Neuron (in vitro differentiated cells): ENCODE measurements around the gene ANGPTL1.

Experiments used
- H2AFZ ChIP-seq: one replicate; pipeline ENCODE4 v1.6.1; 2013; ENCODE audit warnings: low read depth, mild to moderate bottlenecking, inconsistent platforms, low read length, moderate library complexity
- H3K27me3 ChIP-seq: one replicate; pipeline ENCODE4 v1.6.1; 2013; ENCODE audit warnings: low read length; ENCODE audit not compliant: insufficient read depth
- H3K36me3 ChIP-seq: one replicate; pipeline ENCODE4 v1.6.1; 2013; ENCODE audit warnings: low read length; ENCODE audit not compliant: insufficient read depth
- H3K4me1 ChIP-seq: one replicate; pipeline ENCODE4 v1.6.1; 2013; ENCODE audit warnings: low read length; ENCODE audit not compliant: insufficient read depth
- H3K4me3 ChIP-seq: 2 replicates; pipeline ENCODE4 v1.5.1; 2013; ENCODE audit warnings: mild to moderate bottlenecking, low read length, moderate library complexity
- H3K9me3 ChIP-seq: one replicate; pipeline ENCODE4 v1.6.1; 2013; ENCODE audit warnings: low read length

Gene ANGPTL1, protein sequence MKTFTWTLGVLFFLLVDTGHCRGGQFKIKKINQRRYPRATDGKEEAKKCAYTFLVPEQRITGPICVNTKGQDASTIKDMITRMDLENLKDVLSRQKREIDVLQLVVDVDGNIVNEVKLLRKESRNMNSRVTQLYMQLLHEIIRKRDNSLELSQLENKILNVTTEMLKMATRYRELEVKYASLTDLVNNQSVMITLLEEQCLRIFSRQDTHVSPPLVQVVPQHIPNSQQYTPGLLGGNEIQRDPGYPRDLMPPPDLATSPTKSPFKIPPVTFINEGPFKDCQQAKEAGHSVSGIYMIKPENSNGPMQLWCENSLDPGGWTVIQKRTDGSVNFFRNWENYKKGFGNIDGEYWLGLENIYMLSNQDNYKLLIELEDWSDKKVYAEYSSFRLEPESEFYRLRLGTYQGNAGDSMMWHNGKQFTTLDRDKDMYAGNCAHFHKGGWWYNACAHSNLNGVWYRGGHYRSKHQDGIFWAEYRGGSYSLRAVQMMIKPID

GRCh38 chr1:178870944-178871343 lies at the start of gene ANGPTL1:
ANGPTL1 (minus strand) TSS chr1:178871077; CDS start chr1:178865776, 5,301 bp downstream.
- H3K36me3 ChIP-seq = no peaks in the 10 kb centered on the region
- H3K4me3 ChIP-seq = no peak within 1 kb of the TSS
- H3K27me3 ChIP-seq = no peaks in the 10 kb centered on the region
- H3K9me3 ChIP-seq = no peaks in the 10 kb centered on the region
- H3K4me1 ChIP-seq = peaks cover 25% of the 10 kb centered on the region
- H2AFZ ChIP-seq = no peak within 1 kb of the TSS

DNA sequence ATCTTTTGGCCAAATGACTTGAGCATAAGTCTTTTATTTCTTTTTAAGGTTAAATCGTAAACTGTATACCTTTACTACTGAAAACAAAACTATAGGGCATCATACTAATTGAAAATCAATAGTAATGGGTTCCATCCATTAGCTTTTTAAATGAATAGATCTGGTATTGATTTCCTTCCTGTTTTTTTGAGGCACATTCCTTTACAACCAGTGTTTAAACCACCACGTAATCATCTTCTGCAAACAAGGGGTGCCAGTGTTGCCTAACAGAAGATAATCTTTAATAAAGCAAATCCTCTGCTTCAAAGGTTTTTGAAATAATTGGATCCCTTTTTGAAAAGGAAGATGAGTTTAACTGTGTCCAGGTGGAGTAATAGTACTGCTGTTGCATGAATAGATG lies 48.7 kb upstream of the ANGPTL1 start:
- no peak overlapping the region for H3K4me3 ChIP-seq
- H3K4me1 ChIP-seq = no peaks in the 10 kb centered on the region
- peaks cover 4% of the 10 kb centered on the region for H3K9me3 ChIP-seq
- no peak overlapping the region for H2AFZ ChIP-seq
- H3K36me3 ChIP-seq = peaks cover 11% of the 10 kb centered on the region
- H3K27me3 ChIP-seq = no peaks in the 10 kb centered on the region

DNA sequence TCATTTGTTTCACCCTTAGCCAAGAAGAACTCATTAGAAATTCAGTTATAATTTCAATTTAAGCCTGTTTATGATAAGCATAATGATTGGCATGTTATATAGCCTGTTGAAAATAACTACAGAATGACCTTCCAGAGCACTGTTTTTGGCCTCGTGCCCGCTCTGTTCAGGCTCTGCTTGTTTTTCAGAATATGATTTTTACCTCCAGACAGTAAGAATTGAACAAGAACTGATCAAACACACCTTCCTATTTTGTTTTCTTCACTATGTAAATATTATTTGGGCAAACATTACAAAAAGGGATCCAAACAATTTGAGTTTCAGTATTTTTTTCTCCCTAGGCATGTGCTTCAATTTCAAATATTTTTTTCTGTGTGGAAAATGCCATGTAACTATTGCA lies 48.1 kb upstream of the ANGPTL1 start:
- no peak overlapping the region for H3K4me3 ChIP-seq
- no peak overlapping the region for H2AFZ ChIP-seq
- no peaks in the 10 kb centered on the region for H3K27me3 ChIP-seq
- H3K4me1 ChIP-seq = no peaks in the 10 kb centered on the region
- H3K9me3 ChIP-seq = peaks cover 4% of the 10 kb centered on the region
- H3K36me3 ChIP-seq = peaks cover 11% of the 10 kb centered on the region

DNA sequence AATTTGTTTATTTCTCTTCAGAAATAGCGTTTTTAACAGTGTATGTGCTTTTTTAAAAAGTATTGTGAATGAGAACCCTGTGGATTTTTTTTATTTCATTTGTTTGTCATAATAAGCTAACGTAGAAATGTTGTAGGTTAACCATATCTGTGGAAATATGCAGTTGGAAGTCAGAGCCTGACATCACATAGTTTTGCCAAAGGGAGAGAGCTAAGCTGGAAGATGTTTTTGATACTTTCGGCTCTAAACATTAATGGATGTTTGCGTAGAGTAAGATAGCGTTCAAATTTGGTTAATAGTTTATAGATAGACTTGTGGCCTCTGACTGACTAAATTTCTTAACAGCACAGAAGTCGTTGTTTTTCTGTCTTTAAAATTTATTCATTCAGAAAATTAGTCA lies 47.4 kb upstream of the ANGPTL1 start:
- H3K4me3 ChIP-seq = no peak overlapping the region

GRCh38 chr1:178916448-178917174 lies 45.7 kb upstream of the ANGPTL1 start:
- H3K27me3 ChIP-seq = no peaks in the 10 kb centered on the region
- peaks cover 14% of the 10 kb centered on the region for H3K36me3 ChIP-seq
- H3K4me1 ChIP-seq = no peaks in the 10 kb centered on the region
- no peak overlapping the region for H2AFZ ChIP-seq
- peaks cover under 1% of the 10 kb centered on the region for H3K9me3 ChIP-seq
- H3K4me3 ChIP-seq = no peak overlapping the region

More for the DNA sequence above, 47.4 kb upstream of the ANGPTL1 start:
- Histone ChIP-seq H3K9me3 (peaks cover under 1% of the 10 kb centered on the region), H3K4me1 (no peaks in the 10 kb centered on the region), H3K27me3 (no peaks in the 10 kb centered on the region), H2AFZ (no peak overlapping the region), H3K36me3 (peaks cover 14% of the 10 kb centered on the region)

DNA sequence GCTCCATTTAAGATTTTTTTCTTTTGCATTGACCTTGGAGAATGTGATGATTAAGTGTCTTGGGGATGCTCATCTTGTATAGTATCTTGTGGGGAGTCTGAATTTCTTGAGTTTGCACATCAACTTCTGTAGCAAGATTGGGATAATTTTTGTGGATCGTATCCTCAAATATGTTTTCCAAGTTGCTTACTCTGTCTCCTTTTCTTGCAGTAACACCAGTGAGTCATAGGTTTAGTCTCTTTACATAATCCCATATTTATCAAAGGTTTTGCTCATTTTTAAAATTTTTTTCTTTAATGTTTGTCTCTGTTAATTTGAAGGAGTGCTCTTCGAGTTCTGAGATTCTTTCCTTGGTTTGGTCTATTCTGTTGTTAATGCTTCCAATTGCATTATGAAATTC lies 41.7 kb upstream of the ANGPTL1 start:
- Histone ChIP-seq H2AFZ (no peak overlapping the region), H3K4me1 (no peaks in the 10 kb centered on the region), H3K4me3 (no peak overlapping the region), H3K36me3 (peaks cover 20% of the 10 kb centered on the region), H3K27me3 (no peaks in the 10 kb centered on the region), H3K9me3 (peaks cover 2% of the 10 kb centered on the region)

DNA sequence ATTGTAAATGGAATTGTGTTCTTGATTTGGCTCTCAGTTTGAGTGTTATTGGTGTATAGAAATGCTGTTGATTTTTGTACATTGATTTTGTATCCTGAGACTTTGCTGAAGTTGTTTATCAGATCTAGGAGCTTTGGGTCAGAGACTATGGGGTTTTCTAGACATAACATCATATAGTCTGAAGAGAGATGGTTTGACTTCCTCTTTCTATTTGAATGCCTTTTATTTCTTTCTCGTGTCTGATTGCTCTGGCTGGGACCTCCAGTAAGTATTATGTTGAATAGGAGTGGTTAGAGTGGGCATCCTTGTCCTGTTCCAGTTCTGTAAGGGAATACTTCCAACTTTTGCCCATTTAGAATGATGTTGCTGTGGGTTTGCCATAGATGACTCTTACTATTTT lies 39.1 kb upstream of the ANGPTL1 start:
- peaks cover 18% of the 10 kb centered on the region for H3K36me3 ChIP-seq
- H2AFZ ChIP-seq = no peak overlapping the region
- no peaks in the 10 kb centered on the region for H3K4me1 ChIP-seq
- peaks cover 4% of the 10 kb centered on the region for H3K9me3 ChIP-seq
- no peaks in the 10 kb centered on the region for H3K27me3 ChIP-seq
- H3K4me3 ChIP-seq = no peak overlapping the region

- no peak overlapping the region for H2AFZ ChIP-seq
- peaks cover 15% of the 10 kb centered on the region for H3K36me3 ChIP-seq
- peaks cover 4% of the 10 kb centered on the region for H3K9me3 ChIP-seq
- H3K4me1 ChIP-seq = no peaks in the 10 kb centered on the region
- H3K27me3 ChIP-seq = no peaks in the 10 kb centered on the region
- no peak overlapping the region for H3K4me3 ChIP-seq
These were observed 37.5 kb upstream of the ANGPTL1 start for GRCh38 chr1:178908358-178908757.

DNA sequence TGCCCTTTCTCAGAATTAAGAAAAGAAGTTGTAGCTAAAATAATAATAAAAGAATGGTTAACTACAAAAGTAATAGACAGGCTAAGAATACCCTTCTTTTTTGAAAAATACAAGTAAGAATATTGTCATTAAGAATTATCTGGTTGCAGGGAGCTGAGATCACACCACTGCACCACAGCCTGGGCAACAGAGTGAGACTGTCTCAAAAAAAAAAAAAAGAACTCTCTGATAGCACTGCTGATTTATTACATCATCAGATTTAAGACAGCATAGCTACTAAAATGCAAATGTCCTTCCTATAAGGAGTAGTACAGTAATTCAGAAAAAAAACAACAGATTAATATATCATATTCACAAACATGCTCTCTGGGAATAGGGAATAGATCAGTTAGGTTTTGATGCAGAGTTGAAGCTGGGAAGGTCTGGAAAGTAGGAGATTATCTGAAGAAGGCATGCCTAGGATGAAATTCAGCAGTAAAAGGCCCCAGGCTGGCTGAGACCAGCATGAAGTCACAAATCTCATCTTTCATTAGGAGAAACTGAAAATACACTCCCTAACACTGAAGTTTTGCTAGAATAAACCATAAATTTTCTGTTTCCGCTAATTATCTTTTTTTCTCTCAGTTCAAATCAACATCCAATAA lies 30.7 kb upstream of the ANGPTL1 start:
- Histone ChIP-seq H3K36me3 (peaks cover 13% of the 10 kb centered on the region), H3K4me1 (no peaks in the 10 kb centered on the region), H3K27me3 (no peaks in the 10 kb centered on the region), H3K4me3 (no peak overlapping the region), H2AFZ (no peak overlapping the region), H3K9me3 (no peaks in the 10 kb centered on the region)

GRCh38 chr1:178899402-178899801 lies 28.5 kb upstream of the ANGPTL1 start:
- no peak overlapping the region for H2AFZ ChIP-seq
- peaks cover 4% of the 10 kb centered on the region for H3K9me3 ChIP-seq
- no peaks in the 10 kb centered on the region for H3K27me3 ChIP-seq
- peaks cover 22% of the 10 kb centered on the region for H3K36me3 ChIP-seq
- no peaks in the 10 kb centered on the region for H3K4me1 ChIP-seq
- no peak overlapping the region for H3K4me3 ChIP-seq

GRCh38 chr1:178898401-178898800 lies 27.5 kb upstream of the ANGPTL1 start:
- Histone ChIP-seq H3K4me3 (no peak overlapping the region), H2AFZ (no peak overlapping the region), H3K4me1 (no peaks in the 10 kb centered on the region), H3K36me3 (peaks cover 27% of the 10 kb centered on the region), H3K27me3 (no peaks in the 10 kb centered on the region), H3K9me3 (peaks cover 4% of the 10 kb centered on the region)

DNA sequence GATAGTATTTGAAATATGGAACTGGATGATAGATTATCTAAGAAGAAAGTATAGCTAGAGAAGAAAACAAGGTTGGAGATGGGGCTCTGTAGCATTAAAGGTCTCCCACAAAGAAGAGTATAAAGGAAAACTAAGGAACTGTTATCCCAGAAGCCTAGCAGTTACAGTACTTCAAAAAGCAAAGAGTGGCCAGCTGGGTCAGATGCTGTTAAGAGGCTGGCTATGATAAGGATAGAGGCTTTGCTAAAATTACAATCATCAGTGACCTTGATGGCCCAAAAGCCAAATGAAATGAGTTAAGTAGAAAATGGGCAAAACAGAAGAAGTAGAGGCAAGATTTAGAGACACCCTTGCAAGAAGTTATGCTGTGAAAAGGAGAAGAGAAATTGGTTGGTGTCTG lies 25.1 kb upstream of the ANGPTL1 start:
- peaks cover 19% of the 10 kb centered on the region for H3K36me3 ChIP-seq
- peaks cover 4% of the 10 kb centered on the region for H3K9me3 ChIP-seq
- H2AFZ ChIP-seq = no peak overlapping the region
- no peaks in the 10 kb centered on the region for H3K4me1 ChIP-seq
- H3K4me3 ChIP-seq = no peak overlapping the region
- H3K27me3 ChIP-seq = no peaks in the 10 kb centered on the region

- no peaks in the 10 kb centered on the region for H3K9me3 ChIP-seq
- peaks cover 45% of the 10 kb centered on the region for H3K36me3 ChIP-seq
- no peak overlapping the region for H2AFZ ChIP-seq
- H3K4me3 ChIP-seq = no peak overlapping the region
- no peaks in the 10 kb centered on the region for H3K4me1 ChIP-seq
- H3K27me3 ChIP-seq = no peaks in the 10 kb centered on the region
These were observed 15.7 kb upstream of the ANGPTL1 start for GRCh38 chr1:178886551-178886950.
